Motor neuron (in vitro differentiated cells): ENCODE data around the gene CASKIN2. TPM values are rescaled to one million over a fixed set of nuclear protein-coding genes. Genes with fewer than 3 reads are reported as not detected.

Experiments
- ATAC-seq, 8 experiments: fragments of 200-7000 bp; cut with Tn5 transposase; replicated peaks in 6 of 8; 2 replicates each; pipeline ENCODE4 v1.8.0; 2021; ENCODE audit warnings: mild to moderate bottlenecking in 8 of 8, moderate library complexity in 8 of 8
- H3K27ac ChIP-seq, 2 donors: fragments of 250-450 bp; sonication (Bioruptor Pico); 2 replicates each; pipeline ENCODE4 v1.9.0; 2021; ENCODE audit warnings: antibody characterized with exemption in 2 of 2, mild to moderate bottlenecking in 2 of 2, moderate library complexity in 1 of 2
- H3K4me1 ChIP-seq, 2 donors: fragments of 250-450 bp; sonication (Bioruptor Pico); replicated peaks in 1 of 2; 2 replicates each; pipeline ENCODE4 v1.6.1; 2021; ENCODE audit warnings: antibody characterized with exemption in 2 of 2, mild to moderate bottlenecking in 2 of 2, moderate library complexity in 1 of 2
- H3K4me3 ChIP-seq, 5 donors: fragments of 250-450 bp; sonication (Bioruptor Pico); 2 replicates each; pipeline ENCODE4 v1.9.0; 2021; ENCODE audit warnings: antibody characterized with exemption in 5 of 5, mild to moderate bottlenecking in 5 of 5, moderate library complexity in 4 of 5
- WGBS, 10 experiments: fragments of 450-650 bp; shearing (Covaris generic); methylation state at CpG; one replicate each; pipeline ENCODE4 v1.0.0; 2022; 5-methylcytosine and 5-hydroxymethylcytosine counted together
- in situ Hi-C, 9 experiments: fragments of 400-800 bp; cut with MboI; loops; one replicate each; pipeline ENCODE4 v1.15.0; 2021; ENCODE audit warnings: low sequenced_read_pairs in 9 of 9, low pct_unique_long_range_greater_than_20kb in 2 of 9; ENCODE audit not compliant: unreplicated experiment in 9 of 9
- total RNA-seq, 8 experiments: library from RNA; unstranded; fragments of 300-600 nt; gene quantifications; 2 replicates each; pipeline versions ENCODE4 v1.2.3 to v1.2.4, GENCODE V29; 2022

CASKIN2 gene
- total RNA-seq, 8 experiments from 2014 or later = 2.2 to 10.8 (median 6.4) TPM

GRCh38 chr17:75514299-75514918 lies 928 bp downstream of the CASKIN2 start:
- Histone ChIP-seq H3K4me3 (peak overlapping the region; percentile 54 to 99 (median 89)), H3K27ac (peak overlapping the region in 1 of 2 donors; percentile 16), H3K4me1 (peaks cover 13 to 28% of the 10 kb centered on the region in 2 donors)
- in situ Hi-C loops = no loop called here
- WGBS, 10 experiments = 0 to 17% (median 0%) methylated on average over 1 to 2 of the region's 15 CpGs; no CpG with 5 or more reads in 7 of the 10 experiments
- no peak for ATAC-seq

GRCh38 chr17:75513641-75514000 lies 1.7 kb downstream of the CASKIN2 start:
- whole genome bisulfite sequencing, 10 experiments = 80 to 100% methylated on average over 1 to 4 of the region's 17 CpGs; no CpG with 5 or more reads in 8 of the 10 experiments
- in situ Hi-C loops = no loop called here
- Histone ChIP-seq H3K4me1 (peaks cover 16 to 35% of the 10 kb centered on the region in 2 donors), H3K4me3 (peak overlapping the region in 2 of 5 donors; percentile 86 to 89), H3K27ac (no peak overlapping the region)
- no peak for ATAC-seq

GRCh38 chr17:75512926-75513640 lies 2.3 kb downstream of the CASKIN2 start:
- Histone ChIP-seq H3K4me3 (no peak overlapping the region), H3K27ac (no peak overlapping the region), H3K4me1 (peaks cover 22 to 41% of the 10 kb centered on the region in 2 donors)
- no peak for ATAC-seq
- in situ Hi-C loops = no loop called here
- WGBS, 10 experiments = 8 to 92% (median 65%) methylated on average over 1 to 8 of the region's 10 CpGs; no CpG with 5 or more reads in 2 of the 10 experiments

- WGBS, 10 experiments = 56 to 91% (median 75%) methylated on average over 1 to 4 of the region's 13 CpGs; no CpG with 5 or more reads in 6 of the 10 experiments
- H3K4me1 ChIP-seq = peaks cover 25 to 48% of the 10 kb centered on the region in 2 donors
- no peak overlapping the region for H3K4me3 ChIP-seq
- in situ Hi-C loops = no loop called here
- no peak overlapping the region for H3K27ac ChIP-seq
- ATAC-seq = no peak
These were observed 3.4 kb downstream of the CASKIN2 start for GRCh38 chr17:75511610-75512575.

- in situ Hi-C loops = no loop called here
- Histone ChIP-seq H3K4me3 (no peak overlapping the region), H3K4me1 (peaks cover 25 to 49% of the 10 kb centered on the region in 2 donors), H3K27ac (no peak overlapping the region)
- 74 to 100% (median 83%) methylated on average over 1 to 3 of the region's 4 CpGs; no CpG with 5 or more reads in 5 of the 10 experiments for WGBS, 10 experiments
- no peak for ATAC-seq
These were observed 4.1 kb downstream of the CASKIN2 start for GRCh38 chr17:75511270-75511609.

GRCh38 chr17:75509528-75510258 lies 5.6 kb downstream of the CASKIN2 start:
- no peak overlapping the region for H3K4me3 ChIP-seq
- H3K27ac ChIP-seq = no peak overlapping the region
- H3K4me1 ChIP-seq = peaks cover 25 to 49% of the 10 kb centered on the region in 2 donors
- WGBS, 10 experiments = 82 to 100% (median 100%) methylated on average over 1 to 6 of the region's 19 CpGs; no CpG with 5 or more reads in 3 of the 10 experiments
- in situ Hi-C loops = no loop called here
- no peak for ATAC-seq

- 42 to 100% (median 90%) methylated on average over 1 to 3 of the region's 5 CpGs; no CpG with 5 or more reads in 5 of the 10 experiments for WGBS, 10 experiments
- ATAC-seq = peak in 3 of 8 experiments; percentile 1 to 3 (median 2)
- Histone ChIP-seq H3K27ac (no peak overlapping the region), H3K4me1 (peaks cover 21 to 45% of the 10 kb centered on the region in 2 donors), H3K4me3 (no peak overlapping the region)
- in situ Hi-C loops = no loop called here
These were observed 6.4 kb downstream of the CASKIN2 start for GRCh38 chr17:75508931-75509361.

- in situ Hi-C loops = no loop called here
- peak in 5 of 8 experiments; percentile 50 to 73 (median 69) for ATAC-seq
- peak overlapping the region in 1 of 2 donors; percentile 70 for H3K27ac ChIP-seq
- peaks cover 18 to 41% of the 10 kb centered on the region in 2 donors for H3K4me1 ChIP-seq
- WGBS, 10 experiments = 60 to 100% (median 83%) methylated on average over 1 to 3 of the region's 27 CpGs; no CpG with 5 or more reads in 7 of the 10 experiments
- no peak overlapping the region for H3K4me3 ChIP-seq
These were observed 7.3 kb downstream of the CASKIN2 start for GRCh38 chr17:75507733-75508719.

GRCh38 chr17:75506888-75507287 lies 8.4 kb downstream of the CASKIN2 start:
- no peak for ATAC-seq
- in situ Hi-C loops = no loop called here
- 93 to 100% (median 97%) methylated on average over 2 to 14 of the region's 20 CpGs; no CpG with 5 or more reads in 6 of the 10 experiments for WGBS, 10 experiments
- H3K4me1 ChIP-seq = peaks cover 18 to 32% of the 10 kb centered on the region in 2 donors
- no peak overlapping the region for H3K27ac ChIP-seq
- no peak overlapping the region for H3K4me3 ChIP-seq

- no peak overlapping the region for H3K27ac ChIP-seq
- peaks cover 18 to 26% of the 10 kb centered on the region in 2 donors for H3K4me1 ChIP-seq
- ATAC-seq = no peak
- WGBS, 10 experiments = 93 to 100% (median 100%) methylated on average over 1 to 7 of the region's 21 CpGs; no CpG with 5 or more reads in 6 of the 10 experiments
- no peak overlapping the region for H3K4me3 ChIP-seq
- in situ Hi-C loops = no loop called here
These were observed 9.2 kb downstream of the CASKIN2 start for GRCh38 chr17:75506134-75506533.

GRCh38 chr17:75505640-75506039 lies 9.7 kb downstream of the CASKIN2 start:
- in situ Hi-C loops = no loop called here
- no peak for ATAC-seq
- peaks cover 18 to 26% of the 10 kb centered on the region in 2 donors for H3K4me1 ChIP-seq
- no peak overlapping the region for H3K4me3 ChIP-seq
- no peak overlapping the region for H3K27ac ChIP-seq
- 80% methylated on average over 1 of the region's 15 CpGs; no CpG with 5 or more reads in 8 of the 10 experiments for WGBS, 10 experiments
